Measurements from ENCODE around the gene SGCB.

Gene SGCB

GRCh38 chr4:52005604-52006273 is 32.4 kb downstream of the SGCB start:
- no peak overlapping the region for H3K4me3 Mint-ChIP-seq
- no peaks in the 10 kb centered on the region for H3K27me3 Mint-ChIP-seq
- no peaks in the 10 kb centered on the region for H3K9me3 Mint-ChIP-seq
- no peaks in the 10 kb centered on the region for H3K4me1 Mint-ChIP-seq
- no peaks in the 10 kb centered on the region for H3K36me3 Mint-ChIP-seq
- ATAC-seq (replicated peaks) (no peak), DNase-seq (no peak)
- no peak overlapping the region for H3K27ac Mint-ChIP-seq

GRCh38 chr4:52004414-52004813 is 33.7 kb downstream of the SGCB start:
- ATAC-seq (replicated peaks): no peak
- Mint-ChIP-seq H3K27me3 (no peaks in the 10 kb centered on the region), H3K27ac (no peak overlapping the region), H3K4me1 (no peaks in the 10 kb centered on the region), H3K9me3 (no peaks in the 10 kb centered on the region), H3K4me3 (no peak overlapping the region), H3K36me3 (no peaks in the 10 kb centered on the region)
- no peak for DNase-seq

GRCh38 chr4:52001616-52002015 is 36.5 kb downstream of the SGCB start:
- H3K4me3 Mint-ChIP-seq: no peak overlapping the region
- no peaks in the 10 kb centered on the region for H3K36me3 Mint-ChIP-seq
- DNase-seq (no peak), ATAC-seq (replicated peaks) (no peak)
- peaks cover 0 to 4% of the 10 kb centered on the region in 2 donors for H3K27me3 Mint-ChIP-seq
- no peaks in the 10 kb centered on the region for H3K9me3 Mint-ChIP-seq
- no peak overlapping the region for H3K27ac Mint-ChIP-seq
- H3K4me1 Mint-ChIP-seq: no peaks in the 10 kb centered on the region

- Mint-ChIP-seq H3K4me3 (no peak overlapping the region), H3K36me3 (no peaks in the 10 kb centered on the region), H3K9me3 (no peaks in the 10 kb centered on the region), H3K27me3 (peaks cover 0 to 4% of the 10 kb centered on the region in 2 donors), H3K27ac (no peak overlapping the region), H3K4me1 (no peaks in the 10 kb centered on the region)
- ATAC-seq (replicated peaks) (no peak), DNase-seq (no peak)
Observed at GRCh38 chr4:51999250-51999649, 38.8 kb downstream of the SGCB start.

- H3K27ac Mint-ChIP-seq: no peak overlapping the region
- DNase-seq: no peak
Observed at GRCh38 chr4:51998837-51999236, 39.3 kb downstream of the SGCB start.

GRCh38 chr4:51997647-51998046 is 40.5 kb downstream of the SGCB start:
- peaks cover 0 to 4% of the 10 kb centered on the region in 2 donors for H3K27me3 Mint-ChIP-seq
- H3K9me3 Mint-ChIP-seq: no peaks in the 10 kb centered on the region
- no peak overlapping the region for H3K4me3 Mint-ChIP-seq
- no peak overlapping the region for H3K27ac Mint-ChIP-seq
- ATAC-seq (replicated peaks) (no peak), DNase-seq (no peak)
- H3K36me3 Mint-ChIP-seq: no peaks in the 10 kb centered on the region
- no peaks in the 10 kb centered on the region for H3K4me1 Mint-ChIP-seq

More at GRCh38 chr4:51998837-51999236, 39.3 kb downstream of the SGCB start:
- H3K4me1 Mint-ChIP-seq: no peaks in the 10 kb centered on the region
- no peak overlapping the region for H3K4me3 Mint-ChIP-seq
- no peaks in the 10 kb centered on the region for H3K36me3 Mint-ChIP-seq
- no peaks in the 10 kb centered on the region for H3K9me3 Mint-ChIP-seq
- peaks cover 0 to 4% of the 10 kb centered on the region in 2 donors for H3K27me3 Mint-ChIP-seq
- no peak for ATAC-seq (replicated peaks)

GRCh38 chr4:51995647-51996220 is 42.4 kb downstream of the SGCB start:
- peaks cover under 1 to 3% of the 10 kb centered on the region in 2 donors for H3K9me3 Mint-ChIP-seq
- H3K36me3 Mint-ChIP-seq: no peaks in the 10 kb centered on the region
- DNase-seq (no peak), ATAC-seq (replicated peaks) (no peak)
- no peak overlapping the region for H3K27ac Mint-ChIP-seq
- H3K4me3 Mint-ChIP-seq: no peak overlapping the region
- H3K4me1 Mint-ChIP-seq: no peaks in the 10 kb centered on the region
- peaks cover 4 to 7% of the 10 kb centered on the region in 2 donors for H3K27me3 Mint-ChIP-seq

Data from stimulated activated naive B cell treated with anti-CD40 and anti-IgM and Interleukin-4, amounts not matched to agents 10 μg/mL and 1 μg/mL and 100 μg/mL, for 72 hours (primary cell).